Stimulated activated CD8-positive, alpha-beta memory T cell treated with anti-CD3 and anti-CD28 coated beads, Interleukin-2, amount 100 ng/mL, for 1 hour (primary cell): ENCODE measurements around the gene ADAMTSL2.
"Not testable (repeated sequence)": the region's sequence is repeated elsewhere in the genome, so short reads cannot be mapped to it uniquely, and the experiment has no call there.

Experiments used
- DNase-seq, 2 donors: peaks; one replicate each; pipeline ENCODE4 v3.0.0-alpha.2; 2020; ENCODE audit warnings: low read depth in 2 of 2

ADAMTSL2 gene

GRCh38 chr9:133558191-133559126, 24.0 kb downstream of the ADAMTSL2 start:
- no peak for DNase-seq

- DNase-seq = no peak
These were observed 25.8 kb downstream of the ADAMTSL2 start for GRCh38 chr9:133560311-133560710.

- no peak for DNase-seq
These were observed 26.4 kb downstream of the ADAMTSL2 start for GRCh38 chr9:133560944-133561343.

GRCh38 chr9:133561976-133562554, 27.6 kb downstream of the ADAMTSL2 start:
- DNase-seq = no peak

GRCh38 chr9:133562611-133563290, 28.2 kb downstream of the ADAMTSL2 start:
- DNase-seq = no peak

GRCh38 chr9:133563291-133563796, 28.8 kb downstream of the ADAMTSL2 start:
- no peak for DNase-seq

- DNase-seq = not testable (repeated sequence)
These were observed 29.3 kb downstream of the ADAMTSL2 start for GRCh38 chr9:133563814-133564213.

- no peak for DNase-seq
These were observed 30.1 kb downstream of the ADAMTSL2 start for GRCh38 chr9:133564451-133565116.

GRCh38 chr9:133566382-133566781, 31.9 kb downstream of the ADAMTSL2 start:
- DNase-seq = no peak

- no peak for DNase-seq
These were observed 32.3 kb downstream of the ADAMTSL2 start for GRCh38 chr9:133566817-133567216.

- no peak for DNase-seq
These were observed 33.7 kb downstream of the ADAMTSL2 start for GRCh38 chr9:133568186-133568585.

- DNase-seq = no peak
These were observed 34.7 kb downstream of the ADAMTSL2 start for GRCh38 chr9:133569121-133569785.

- no peak for DNase-seq
These were observed 35.6 kb downstream of the ADAMTSL2 start for GRCh38 chr9:133569891-133570690.

- no peak for DNase-seq
These were observed 36.2 kb downstream of the ADAMTSL2 start for GRCh38 chr9:133570691-133571080.

GRCh38 chr9:133571391-133571890, 36.9 kb downstream of the ADAMTSL2 start:
- DNase-seq = no peak

GRCh38 chr9:133571896-133572595, 37.5 kb downstream of the ADAMTSL2 start:
- DNase-seq = no peak

GRCh38 chr9:133572821-133573361, 38.4 kb downstream of the ADAMTSL2 start:
- DNase-seq = no peak

- no peak for DNase-seq
These were observed 39.4 kb downstream of the ADAMTSL2 start for GRCh38 chr9:133573791-133574515.

- no peak for DNase-seq
These were observed 40.3 kb downstream of the ADAMTSL2 start for GRCh38 chr9:133574771-133575170.
